Breast epithelium (tissue), 3 donors: ENCODE results near the gene KCNN4.

Experiments
- POLR2A ChIP-seq: fragments of 450-650 bp; IDR thresholded peaks from one replicate; pipeline ENCODE4 v1.6.1; 2016; ENCODE audit warnings: antibody characterized with exemption, mild to moderate bottlenecking, moderate library complexity
- POLR2AphosphoS5 ChIP-seq, 3 donors: sonication (generic); formaldehyde crosslinking; IDR thresholded peaks; one replicate each; pipeline ENCODE4 v1.6.1; 2017; ENCODE audit warnings: antibody characterized with exemption in 3 of 3
- TF ChIP-seq, protein P1 (sequence below), 3 donors: fragments of 450-650 bp; IDR thresholded peaks; one replicate each; pipeline ENCODE4 v1.5.1; 2016 to 2017; ENCODE audit warnings: antibody characterized with exemption in 3 of 3, mild to moderate bottlenecking in 3 of 3, moderate library complexity in 3 of 3

DNA sequence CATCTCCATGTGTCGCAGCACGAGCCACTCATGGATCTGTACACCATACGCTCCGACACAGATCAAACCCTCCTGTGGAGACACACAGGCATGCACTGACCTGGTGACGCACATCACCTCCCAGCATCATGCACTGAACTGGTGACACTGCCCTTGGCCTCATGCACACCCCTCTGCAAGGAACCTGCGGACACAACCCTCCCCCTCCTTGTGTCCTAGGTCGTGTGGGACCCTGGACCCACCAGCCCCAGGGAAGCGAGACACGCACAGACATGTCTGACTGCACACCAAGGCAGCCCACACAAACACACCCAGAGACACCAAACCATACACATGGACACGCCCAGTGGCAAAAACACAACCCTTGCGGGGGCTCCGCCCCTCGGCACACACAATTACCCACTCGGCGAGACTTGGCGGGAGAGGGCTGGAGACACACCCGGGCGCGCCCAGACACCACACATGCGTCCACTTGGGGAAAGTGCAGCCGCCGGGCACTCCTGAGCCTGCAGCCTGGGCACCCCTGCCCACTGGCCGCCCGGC, 2.0 kb upstream of the KCNN4 start:
- TF ChIP-seq, protein P1, sequence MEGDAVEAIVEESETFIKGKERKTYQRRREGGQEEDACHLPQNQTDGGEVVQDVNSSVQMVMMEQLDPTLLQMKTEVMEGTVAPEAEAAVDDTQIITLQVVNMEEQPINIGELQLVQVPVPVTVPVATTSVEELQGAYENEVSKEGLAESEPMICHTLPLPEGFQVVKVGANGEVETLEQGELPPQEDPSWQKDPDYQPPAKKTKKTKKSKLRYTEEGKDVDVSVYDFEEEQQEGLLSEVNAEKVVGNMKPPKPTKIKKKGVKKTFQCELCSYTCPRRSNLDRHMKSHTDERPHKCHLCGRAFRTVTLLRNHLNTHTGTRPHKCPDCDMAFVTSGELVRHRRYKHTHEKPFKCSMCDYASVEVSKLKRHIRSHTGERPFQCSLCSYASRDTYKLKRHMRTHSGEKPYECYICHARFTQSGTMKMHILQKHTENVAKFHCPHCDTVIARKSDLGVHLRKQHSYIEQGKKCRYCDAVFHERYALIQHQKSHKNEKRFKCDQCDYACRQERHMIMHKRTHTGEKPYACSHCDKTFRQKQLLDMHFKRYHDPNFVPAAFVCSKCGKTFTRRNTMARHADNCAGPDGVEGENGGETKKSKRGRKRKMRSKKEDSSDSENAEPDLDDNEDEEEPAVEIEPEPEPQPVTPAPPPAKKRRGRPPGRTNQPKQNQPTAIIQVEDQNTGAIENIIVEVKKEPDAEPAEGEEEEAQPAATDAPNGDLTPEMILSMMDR (IDR thresholded peaks at IDR 0.05) = no peak
- no peak for TF ChIP-seq POLR2A
- TF ChIP-seq POLR2AphosphoS5 (IDR thresholded peaks at IDR 0.05) = no peak
